Measurements from ENCODE around the gene ME3. TPM values are rescaled to one million over a fixed set of nuclear protein-coding genes. Genes with fewer than 3 reads are reported as not detected.

The ME3 gene
- total RNA-seq, 1 donor from 2014 or later: 37.6 TPM

DNA sequence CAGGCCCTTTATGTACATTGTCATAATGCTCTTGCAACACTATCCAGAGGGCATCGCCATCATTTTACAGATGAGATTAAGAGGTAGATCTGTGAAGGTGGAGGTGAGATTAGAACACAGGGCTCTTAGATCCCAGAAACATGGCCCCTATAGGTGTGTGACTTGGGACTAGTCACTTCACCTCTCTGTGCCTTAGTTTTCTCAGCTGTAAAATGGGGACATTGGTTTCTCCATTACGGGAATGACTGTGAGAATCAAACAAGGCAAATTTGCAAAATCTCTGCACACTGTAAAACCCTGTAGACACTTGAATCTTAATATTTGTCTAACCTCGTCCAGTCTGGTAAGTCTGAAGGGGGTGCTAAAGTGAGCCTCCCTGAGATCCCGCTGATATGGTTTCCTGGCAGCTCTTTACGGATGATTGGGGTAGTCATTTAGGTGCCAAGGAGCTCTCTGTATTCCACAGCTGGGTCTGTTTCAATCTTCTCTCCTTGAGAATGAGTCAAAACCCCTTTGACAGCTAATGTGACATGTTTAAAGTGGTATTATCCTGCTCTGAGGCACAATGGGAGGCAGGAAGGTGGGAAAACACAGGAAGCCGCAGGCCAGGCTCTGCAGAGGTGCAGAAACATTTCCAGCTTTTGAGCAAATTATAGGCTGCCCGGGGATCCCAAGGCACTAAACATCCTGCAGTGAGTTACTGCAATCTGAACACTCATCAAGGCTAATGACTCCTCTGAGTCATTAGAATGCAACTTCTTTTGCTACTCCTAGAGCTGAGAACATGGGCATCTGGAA is 156.9 kb downstream of the ME3 start:
- no peak for DNase-seq (ENCODE audit: low spot score)

DNA sequence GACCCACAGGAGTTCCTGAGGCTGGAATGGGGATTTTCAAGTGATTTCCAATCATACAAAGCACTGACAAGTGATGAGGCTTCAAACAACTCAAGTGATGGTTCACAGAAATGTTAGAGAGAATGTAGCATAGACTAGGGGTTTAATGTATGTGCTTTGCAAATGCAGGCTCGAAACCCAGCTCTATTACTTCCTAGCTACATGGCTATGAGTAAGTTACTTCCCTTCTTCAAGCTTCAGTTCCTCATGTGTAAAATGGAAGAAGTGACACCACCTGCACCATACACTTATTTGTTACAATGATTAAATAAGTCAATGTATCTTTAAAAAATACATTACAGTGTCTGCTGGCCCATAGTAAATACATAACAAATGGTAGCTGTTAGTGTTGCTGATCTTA is 158.0 kb downstream of the ME3 start:
- no peak for DNase-seq (ENCODE audit: low spot score)

DNA sequence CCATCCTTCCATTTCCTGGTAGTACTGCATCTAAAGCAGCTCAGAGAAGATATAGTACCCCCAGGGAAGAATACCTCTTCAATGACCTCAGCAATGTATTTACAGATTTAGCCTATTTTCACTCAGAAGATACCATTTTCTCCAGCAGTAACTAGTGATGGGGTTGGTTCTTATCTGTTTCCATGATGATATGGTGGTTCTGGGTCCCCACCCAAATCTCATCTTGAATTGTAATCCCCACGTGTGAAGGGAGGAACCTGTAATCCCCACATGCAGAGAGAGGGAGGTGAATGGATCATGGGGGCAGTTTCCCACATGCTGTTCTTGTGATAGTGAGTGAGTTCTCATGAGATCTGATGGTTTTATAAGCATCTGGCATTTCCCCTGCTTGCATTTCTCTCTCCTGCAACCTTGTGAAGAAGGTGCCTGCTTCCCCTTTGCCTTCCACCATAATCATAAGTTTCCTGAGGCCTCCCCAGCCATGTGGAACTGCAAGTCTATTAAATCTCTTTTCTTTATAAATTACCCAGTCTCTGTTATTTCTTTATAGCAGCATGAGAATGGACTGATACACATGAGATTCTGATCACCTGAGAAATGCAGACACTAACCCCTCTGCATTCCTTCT is 158.6 kb downstream of the ME3 start:
- no peak for DNase-seq (ENCODE audit: low spot score)

DNA sequence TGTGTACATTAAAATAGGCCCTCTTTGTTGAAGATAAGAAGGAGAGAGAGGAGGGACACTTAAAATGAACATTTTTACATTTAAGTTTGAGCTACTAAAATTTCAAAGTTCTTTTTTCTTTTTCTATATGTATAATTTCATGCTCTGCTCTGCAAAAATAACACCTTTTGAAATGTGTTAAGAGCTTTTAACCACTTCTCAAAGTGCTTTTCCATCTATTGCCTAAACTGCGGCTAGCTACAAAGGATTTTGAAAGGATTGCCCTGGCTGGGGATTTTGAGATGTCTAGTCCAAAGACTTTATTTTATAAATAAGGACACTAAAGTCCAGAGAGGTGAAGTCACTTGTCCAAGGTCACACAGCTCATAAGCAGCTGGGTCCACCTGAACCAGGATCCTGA is 159.3 kb downstream of the ME3 start:
- no peak for DNase-seq (ENCODE audit: low spot score)

DNA sequence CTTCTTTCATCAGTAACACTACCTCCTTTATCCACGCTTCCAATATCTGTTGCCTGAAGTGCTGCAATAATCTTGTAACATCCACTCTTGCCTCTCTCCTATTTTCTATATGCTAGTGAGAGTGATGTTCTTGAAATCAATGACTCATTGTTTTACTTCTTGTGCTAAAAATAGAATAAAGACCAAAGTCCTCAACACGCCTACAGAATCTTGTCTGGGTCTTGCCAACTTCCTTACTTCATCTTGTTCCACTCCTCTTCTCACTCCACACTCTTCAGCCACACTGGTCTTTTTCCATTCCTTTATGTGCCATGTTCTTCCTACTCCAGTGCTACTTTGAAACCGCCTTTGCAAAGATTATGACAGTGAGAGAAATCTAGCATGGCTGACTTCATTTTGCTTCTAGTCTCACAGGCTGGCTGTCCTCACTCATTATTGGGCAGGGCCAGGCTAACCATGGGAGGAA is 161.3 kb downstream of the ME3 start:
- DNase-seq (ENCODE audit: low spot score): no peak

DNA sequence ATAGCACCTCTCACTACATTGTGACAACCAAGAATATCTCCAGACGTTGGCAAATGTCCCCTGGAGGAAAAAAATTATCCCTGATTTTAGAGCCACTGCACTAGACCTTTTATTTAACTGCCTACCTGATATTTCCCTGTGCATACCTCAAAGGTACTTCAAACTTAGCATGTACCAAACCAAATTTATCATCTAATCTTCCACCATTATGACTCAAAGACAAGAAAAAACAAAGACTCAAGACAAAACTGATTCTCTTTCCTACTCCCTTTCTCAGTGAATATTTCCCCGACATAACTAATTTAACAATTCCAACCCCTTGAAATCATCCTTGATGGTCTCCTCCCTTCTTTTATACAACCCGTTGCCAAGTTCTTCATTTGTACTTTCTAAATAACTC is 161.7 kb downstream of the ME3 start:
- DNase-seq (ENCODE audit: low spot score): no peak

DNA sequence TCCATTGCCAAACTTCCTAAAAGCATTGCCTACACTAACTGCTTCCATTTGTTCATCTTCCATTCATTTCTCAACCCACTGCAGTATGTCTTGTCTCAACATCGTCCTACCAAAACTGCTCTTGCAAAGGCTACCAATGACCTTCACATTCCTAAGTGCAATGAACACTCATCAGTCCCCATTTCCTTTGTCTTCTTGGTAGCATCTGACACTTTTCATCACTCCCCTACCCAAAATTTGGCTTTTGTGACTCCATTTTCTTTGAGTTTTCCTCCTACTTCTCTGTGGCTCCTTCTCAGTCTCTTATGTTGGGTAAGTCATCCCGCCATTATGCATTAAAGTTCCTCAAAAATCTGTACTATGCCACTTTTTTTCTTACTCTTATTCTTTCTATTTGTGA is 162.3 kb downstream of the ME3 start:
- DNase-seq (ENCODE audit: low spot score): no peak

DNA sequence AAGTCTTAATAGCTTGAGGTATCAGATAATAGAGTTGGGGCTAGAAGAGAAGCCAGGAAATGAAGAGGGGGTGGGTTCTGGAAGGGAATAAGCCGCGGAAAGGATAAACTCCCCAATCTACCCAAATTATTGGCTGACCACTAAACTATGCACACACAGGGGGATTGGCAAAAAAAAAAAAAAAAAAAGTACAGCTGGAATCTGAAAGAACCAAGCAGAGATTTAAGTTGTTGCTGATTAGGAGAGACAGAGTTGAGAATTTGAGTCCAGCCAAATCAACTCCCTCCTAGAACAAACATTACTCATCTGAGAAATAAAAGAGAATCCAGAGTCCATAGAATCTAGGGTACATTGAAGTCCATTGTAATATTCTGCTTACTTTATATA is 162.8 kb downstream of the ME3 start:
- no peak for DNase-seq (ENCODE audit: low spot score)

DNA sequence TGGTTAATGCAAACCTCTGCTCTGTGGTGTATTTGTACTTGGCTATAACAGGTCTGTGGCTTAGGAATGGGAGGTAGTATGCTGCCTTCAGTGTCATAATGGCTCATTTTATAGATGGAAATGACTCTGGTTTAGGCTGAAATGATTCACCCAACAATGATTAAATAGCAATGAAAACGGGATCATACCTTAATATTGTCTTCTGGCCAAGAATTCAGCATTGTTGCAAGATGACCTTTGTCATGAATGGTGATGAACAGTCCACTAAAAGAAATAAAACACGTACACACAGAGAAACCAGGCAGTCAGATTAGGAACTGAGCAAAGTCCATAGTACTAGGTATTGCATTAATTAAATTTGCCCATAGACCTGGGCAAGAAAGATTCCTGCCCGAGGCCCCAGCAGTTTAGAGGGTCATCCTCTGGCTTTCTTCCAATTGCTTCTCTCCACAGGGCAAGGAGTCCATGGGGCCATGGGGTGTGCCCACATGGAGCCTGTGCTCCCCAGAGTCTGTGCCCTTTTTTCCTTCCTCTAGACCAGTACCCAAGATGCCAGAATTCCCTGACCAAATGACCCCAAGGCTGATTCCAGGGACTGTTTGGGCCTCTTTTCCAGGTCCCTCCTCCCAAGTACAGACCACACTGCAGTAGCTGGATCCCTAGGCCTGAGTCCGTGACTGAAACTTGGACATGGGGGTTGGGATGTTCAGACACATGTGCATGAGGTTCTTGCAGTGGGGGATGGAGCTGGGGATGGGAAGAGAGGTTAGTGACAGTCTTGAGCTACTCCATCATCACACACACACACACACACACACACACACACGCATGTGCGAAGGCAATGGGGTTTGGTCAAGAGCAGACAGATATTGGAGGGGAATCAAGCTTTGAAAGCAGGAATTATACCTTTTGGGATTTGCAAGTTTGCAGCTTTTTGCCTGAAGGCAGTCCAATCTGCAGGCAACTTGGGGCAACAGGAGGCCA is 163.5 kb downstream of the ME3 start:
- DNase-seq (ENCODE audit: low spot score): peak; percentile 34

DNA sequence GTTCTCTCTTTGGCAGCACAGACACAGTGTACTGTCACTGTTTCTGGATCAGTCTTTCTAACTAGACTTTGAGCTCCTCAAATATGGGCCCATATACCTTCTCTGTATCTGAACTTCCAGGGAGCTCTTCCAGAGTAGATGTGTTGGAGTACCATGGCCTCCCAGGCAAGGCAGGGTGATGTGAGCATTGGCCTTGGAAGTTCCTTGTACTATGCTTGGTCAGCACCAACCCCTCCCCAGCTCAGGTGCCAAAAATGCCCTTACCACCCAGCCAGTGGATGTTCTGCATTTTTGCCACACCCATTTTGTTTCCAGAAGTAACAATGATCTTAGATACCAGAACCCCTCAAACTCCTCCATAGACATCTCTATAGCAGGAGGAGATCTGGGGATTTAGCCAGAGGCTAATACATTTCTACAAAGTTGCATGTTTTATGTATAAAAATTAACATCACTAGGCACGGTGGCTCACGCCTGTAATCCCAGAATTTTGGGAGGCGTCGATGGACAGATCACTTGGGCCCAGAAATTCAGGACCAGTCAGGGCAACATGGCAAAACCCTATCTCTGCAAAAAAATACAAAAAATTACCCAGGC is 165.1 kb downstream of the ME3 start:
- no peak for DNase-seq (ENCODE audit: low spot score)

DNA sequence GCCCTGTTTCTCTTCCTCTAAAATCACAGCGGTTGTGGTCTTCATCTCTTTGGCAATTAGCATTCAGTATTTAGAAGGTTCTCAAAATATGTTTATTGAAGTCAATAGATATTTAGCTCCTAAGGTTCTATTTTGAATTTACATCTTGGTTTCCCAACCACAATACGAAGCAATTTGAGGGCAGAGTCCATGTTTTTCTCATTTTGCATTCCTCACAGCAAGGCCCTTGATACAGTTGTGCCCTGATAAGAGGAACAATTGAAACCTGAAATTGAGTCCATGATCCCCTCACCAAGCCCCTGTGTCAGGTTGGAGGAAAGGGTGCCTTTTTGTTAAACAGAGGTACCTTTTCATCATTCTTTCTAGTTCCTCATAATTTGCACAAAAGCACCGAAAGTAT is 166.2 kb downstream of the ME3 start:
- no peak for DNase-seq (ENCODE audit: low spot score)

DNA sequence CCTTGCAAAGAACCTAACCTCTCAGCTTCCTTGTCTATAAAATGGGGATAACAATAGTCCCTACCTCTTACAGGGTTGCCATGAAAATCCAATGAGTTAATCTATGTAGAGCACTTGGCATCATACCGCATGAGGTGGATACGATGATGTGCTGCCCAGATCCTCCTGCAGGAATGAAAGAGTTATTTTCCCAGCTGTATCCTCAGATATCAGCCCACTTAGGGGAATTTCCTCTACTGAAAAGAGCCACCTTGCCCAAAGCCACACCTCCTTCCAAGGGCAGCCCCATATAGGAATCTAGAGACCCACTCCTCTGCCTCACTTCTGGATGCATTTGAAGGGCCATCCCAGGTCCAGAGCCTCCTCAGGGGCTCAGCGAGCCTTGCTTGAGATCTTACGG is 169.3 kb downstream of the ME3 start:
- no peak for DNase-seq (ENCODE audit: low spot score)

DNA sequence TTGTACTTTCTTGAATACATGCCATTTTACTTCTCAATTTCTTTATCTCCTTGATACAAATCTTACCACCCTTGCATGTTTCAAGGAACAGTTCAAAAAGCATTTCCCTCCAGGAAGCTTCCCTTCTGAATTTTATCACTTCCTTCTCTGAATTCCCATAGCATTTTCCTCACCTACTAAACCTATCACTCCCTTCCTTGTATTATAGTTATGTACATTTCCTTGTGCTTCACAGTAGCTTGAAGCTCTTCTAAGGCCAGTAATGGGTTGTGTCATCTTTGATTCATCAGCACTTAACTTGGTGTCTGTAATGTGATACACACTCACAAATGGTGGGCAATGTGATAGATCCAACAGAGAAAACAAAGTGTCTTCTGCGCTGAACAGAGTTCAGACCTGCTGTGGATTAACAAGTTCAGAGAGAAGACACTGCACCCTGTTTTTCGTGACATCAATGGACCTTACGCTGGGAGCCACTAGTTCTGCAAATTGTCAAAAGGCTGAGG is 170.2 kb downstream of the ME3 start:
- no peak for DNase-seq (ENCODE audit: low spot score)

DNA sequence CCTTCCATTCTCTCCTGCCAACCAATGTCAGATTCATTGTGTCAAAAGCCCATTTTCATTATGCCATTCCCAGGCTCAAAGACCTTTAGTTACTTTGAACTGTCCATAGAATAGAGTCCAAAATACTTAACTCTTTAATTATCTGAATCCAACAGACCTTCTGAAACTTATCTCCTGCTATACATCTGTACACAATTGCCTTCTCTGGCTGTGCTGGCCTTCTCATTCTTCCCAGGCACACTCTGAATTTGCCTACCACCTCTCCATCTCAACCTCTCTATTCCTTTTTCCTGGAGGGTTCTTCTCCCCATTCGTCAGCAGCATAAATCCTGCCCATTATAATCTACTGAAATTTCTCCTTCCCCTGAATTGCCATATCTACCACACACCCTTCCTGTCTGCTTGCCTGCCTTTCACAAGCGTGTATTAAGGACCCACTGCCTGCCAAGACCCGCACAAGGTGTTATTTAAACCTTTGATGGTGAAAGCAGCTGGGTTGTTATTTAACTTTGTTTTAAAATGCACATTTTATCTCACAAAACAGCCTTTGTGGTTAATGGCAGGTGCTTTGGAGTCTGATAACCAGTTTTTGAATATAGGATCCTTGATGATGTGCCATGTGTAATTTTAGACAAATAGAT is 171.8 kb downstream of the ME3 start:
- no peak for DNase-seq (ENCODE audit: low spot score)

DNA sequence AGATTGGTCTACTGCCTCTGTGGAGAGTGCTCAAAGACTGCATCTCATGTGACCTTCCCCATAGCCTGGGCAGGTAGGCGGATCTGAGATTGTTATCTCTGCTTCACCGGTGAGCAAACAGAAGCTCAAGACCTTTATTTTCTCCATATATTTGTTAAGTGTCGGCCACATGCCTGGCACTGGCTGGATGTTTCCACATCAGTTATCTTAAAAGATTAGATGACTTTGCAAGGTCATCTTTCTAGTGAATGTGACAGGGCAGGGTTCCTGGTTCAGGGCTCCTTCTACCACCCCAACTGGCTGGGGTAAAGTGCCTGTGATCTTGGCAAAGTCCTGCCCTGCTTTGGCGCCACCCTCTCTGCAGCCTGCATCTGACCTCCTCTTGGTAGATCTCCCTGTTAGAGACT is 172.7 kb downstream of the ME3 start:
- DNase-seq (ENCODE audit: low spot score): peak; percentile 89

DNA sequence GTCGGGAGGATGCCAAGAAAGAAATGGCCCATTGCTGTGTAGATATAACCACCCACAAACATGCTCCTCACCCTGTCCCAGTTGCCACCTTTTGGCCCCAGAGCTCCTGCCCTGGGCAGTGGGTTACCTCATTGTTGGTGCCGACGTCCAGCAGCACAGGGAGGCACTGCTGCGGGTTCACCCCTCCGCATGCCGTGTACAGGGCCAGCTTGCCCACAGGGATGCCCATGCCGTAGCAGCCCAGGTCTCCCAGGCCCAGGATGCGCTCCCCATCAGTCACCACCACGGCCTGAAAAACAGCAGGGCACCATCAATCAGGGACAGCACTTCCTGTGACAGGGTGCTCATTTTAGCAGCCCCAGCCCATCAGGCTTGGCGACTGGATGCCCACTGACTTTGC is 174.6 kb downstream of the ME3 start:
- no peak for DNase-seq (ENCODE audit: low spot score)

DNA sequence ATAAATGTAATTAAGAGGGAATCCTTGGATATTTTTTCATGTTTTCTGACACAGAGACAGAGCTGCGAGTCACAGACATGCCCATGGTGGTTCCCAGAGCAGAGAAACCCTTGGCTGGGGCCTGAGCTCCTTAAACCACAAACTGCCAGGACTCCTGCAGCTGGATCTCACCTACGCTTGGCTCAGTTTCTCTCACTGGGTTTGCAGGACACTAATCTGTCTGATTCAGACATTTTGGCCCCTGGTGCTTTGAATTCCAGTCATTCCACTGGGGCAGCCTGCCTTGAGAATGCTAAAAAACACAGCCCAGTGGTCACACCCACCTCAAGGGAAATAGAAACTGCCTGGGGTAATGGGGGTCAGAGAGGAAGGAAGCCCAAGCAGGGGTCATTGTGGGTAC is 175.1 kb downstream of the ME3 start:
- no peak for DNase-seq (ENCODE audit: low spot score)

DNA sequence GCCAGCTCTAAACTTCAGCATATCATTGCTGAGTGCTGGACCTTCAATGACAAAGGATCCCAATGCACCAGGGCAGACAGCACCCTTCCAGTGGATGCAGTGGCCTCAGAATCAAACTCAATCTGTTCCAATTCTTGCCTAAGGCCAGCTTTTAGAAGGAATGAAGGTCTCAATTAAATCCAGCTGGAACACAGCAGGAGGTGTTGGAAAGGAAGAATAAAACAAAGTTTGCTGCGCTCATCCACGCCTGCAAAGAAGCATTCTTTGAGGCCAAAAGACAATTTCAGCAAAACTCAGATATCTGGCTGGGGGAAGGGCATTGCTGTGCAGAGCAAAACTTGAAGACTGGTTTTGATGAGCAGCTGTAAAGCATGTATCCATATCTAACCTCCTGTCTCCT is 177.1 kb downstream of the ME3 start:
- no peak for DNase-seq (ENCODE audit: low spot score)

DNA sequence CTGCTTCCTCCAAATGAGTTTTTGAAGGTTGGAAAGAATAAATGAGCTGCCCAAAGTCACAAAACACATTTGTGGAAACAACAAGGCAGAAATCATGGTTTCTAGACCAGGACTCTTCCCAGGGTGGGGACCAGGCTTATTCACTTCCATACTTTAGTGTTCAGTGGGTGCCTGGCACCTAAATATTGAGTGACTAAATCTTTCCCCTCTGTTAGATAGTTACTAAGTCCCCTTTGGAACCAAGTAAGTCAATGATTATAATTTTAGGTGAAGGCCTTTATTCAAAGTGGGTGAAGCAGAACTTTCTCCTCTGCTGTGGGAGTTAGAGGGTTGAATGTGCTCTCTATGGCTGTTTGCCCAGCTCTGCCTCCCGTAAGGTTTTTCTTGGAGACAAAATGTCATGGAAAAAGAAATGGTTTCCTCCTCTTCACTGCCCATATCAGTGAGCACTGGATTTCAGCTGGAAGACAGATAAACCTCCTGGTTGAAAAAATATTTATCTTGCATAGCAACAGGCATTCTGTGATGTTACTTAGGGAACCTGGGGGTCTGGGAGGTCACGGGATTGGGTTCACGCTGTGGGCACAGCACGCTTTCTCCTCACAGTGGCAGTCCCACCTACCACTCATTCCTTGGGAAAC is 179.9 kb downstream of the ME3 start:
- no peak for DNase-seq (ENCODE audit: low spot score)

DNA sequence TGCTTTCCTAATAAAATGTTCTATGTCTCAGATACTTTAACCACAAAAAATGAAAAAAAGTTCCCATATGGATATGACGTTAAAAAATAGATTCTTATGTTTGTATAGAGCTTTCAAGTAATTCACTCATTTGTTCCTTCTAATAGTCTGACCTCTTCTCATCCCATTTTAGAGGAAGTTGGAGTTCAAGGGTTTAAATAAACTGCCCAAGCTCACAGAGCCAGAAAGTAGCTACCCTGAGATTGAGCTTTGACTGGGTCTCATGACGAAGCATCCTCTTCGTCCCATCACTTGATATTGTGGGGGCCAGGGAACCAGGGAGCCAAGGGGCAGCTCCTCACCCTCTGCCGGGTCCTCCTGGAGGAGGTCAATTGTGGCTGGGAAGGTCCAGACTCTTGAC is 181.4 kb downstream of the ME3 start:
- no peak for DNase-seq (ENCODE audit: low spot score)

DNA sequence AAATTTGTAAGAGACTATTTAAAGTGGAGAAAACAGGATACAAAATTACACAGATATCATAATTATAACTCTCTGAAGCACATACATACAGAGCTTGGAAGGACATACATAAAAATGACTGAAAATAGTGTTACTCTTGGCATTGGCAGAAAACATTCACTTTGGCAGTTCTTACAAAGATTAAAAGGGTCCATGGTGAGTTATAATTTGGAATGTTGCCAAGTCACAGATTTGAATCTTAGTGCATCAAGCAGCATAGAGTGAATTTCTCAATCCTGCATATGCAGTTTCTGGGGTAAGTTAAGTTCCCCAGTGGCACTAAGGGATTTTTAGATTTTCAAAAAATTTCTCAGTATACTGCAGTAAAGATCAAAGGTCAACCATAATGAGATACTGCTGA is 181.8 kb downstream of the ME3 start:
- no peak for DNase-seq (ENCODE audit: low spot score)
